ENCODE measurements around the gene KRT79.
"Not testable (repeated sequence)": the region's sequence is repeated elsewhere in the genome, so short reads cannot be mapped to it uniquely, and the experiment has no call there.

Gene KRT79

DNA sequence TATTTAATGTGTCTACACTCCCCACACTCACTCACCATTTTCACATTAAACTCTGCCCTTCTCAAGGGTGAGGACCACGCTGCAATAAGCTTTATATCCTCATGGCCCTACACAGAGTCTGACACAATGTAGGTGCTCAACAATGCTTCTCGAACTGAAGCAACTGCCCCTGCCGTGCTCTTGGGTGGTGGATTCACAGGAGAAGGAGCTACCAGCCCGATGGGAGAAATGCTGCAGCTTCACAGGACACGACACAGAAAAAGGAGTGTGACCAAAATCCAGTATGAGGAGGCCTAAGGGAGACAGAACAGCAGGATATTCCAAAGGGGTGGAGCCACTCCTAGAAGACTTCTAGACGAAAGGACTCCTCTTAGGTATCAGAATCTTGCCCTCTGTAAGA lies 31.7 kb downstream of the KRT79 start:
- DNase-seq, result no peak

DNA sequence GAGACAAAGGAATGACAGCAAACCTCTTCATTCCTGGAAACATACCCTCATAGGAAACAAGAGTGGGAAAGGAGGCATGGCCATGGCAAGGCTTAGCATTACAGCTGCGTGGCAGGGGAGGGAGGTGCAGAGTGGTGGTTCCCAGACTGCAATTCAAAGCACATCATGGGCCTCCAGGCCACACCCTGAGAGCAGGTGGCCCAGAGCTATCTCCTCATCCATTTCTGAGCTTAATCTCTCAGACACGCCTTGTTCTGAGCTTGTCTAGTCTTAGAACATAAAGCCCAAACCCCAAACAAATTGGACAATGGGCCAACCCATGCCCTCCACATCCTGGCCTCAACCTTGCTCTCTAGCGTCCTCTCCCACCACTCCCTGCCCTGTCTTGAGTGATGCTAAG lies 32.3 kb downstream of the KRT79 start:
- DNase-seq, result no peak

DNA sequence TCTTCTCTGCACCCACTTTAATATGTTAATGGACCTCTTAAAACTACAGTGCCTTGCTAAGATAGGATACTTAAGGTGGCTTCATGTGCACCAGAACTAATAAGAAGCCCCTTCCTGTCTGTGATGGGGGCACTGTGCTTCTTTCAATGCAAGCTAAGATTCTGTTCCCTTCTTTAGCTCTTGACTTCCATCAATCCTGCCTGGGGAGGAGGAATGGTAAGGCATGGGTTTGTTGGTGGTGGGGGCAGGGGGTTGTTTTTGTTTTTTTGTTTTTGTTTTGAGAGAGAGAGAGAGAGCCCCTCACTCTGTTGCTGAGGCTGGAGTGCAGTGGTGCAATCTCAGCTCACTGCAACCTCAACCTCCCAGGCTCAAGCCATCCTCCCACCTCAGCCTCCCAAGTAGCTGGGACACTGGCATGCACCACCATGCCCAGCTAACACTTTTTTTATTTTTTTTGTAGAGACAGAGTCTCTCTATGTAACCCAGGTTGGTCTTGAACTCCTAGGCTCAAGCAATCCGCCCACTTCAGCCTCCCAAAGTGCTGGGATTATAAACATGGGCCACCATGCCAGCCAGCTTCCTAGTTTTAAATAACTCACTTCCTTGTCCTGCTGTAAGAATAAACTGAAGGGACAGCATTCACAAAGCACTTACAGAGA lies 33.7 kb downstream of the KRT79 start:
- no peak for DNase-seq

DNA sequence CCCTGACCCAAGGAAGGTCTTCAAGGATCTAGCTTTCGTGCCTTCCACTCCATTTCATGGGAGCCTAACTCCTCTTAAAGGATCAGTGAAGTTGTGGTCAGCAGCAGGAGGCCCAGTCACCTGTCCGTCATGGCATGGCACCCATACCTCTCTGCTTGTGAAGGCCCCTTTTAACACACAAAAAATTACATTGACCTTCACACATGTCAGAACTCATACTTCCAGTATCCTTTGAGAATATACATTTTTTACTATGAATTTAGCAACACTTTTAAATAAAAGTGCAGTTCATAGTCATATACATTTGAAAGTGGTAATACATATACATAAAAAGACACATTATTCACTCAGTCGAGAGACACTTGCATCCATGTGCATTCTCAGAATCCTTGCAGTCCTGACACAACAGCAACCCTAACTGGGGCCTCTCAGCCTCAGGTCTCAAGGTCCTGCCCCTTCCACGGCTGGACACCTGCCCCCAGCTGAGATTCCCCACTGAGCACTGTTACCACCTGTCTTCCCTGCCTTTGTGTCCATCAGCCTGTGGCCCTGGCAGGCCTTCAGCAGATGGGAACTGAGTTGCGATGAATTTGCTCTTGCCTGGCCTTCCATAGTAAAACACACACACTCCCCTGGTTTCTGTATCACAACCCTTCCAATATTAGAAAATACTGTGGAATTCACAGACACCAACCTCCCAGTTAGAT lies 34.5 kb downstream of the KRT79 start:
- no peak for DNase-seq

DNA sequence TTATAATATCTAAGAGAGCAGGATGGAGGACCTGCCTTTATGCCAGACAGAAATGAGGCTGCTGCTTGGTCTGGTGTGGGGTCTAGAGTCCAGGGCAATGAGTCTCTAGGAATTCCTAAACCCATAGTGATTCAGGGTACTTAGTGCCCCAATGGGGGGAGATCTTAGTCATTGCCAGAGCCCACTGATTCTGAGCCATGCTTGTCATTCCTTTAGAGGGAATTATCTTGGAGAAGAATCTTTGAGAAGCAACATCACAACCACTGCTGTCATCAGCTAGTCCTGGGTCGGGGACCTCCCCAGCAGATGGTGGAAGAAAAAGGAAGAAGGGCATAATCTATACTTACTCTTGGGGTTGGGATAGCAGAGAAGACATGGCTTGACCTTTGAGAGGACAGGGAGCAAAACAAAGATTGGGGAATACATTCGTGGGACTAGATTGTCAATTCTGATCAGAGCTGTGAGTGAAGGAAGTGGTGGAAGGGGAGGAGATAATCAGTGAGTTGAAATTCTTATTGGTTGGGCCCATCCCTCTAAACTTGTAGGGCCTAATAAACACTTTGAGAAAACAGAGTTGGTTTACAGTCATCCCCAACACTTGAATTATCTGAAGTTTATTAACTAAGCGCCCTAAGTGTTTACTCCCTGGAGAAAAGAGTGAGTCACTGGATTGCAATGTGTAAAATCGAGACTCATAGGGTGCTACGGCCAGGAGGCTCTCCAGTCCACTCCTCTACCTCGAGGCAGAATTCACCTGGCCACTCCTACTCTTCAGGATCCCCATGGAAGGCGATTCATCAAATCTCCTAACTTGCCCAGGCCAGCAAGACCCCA lies 35.2 kb downstream of the KRT79 start:
- DNase-seq, result no peak

DNA sequence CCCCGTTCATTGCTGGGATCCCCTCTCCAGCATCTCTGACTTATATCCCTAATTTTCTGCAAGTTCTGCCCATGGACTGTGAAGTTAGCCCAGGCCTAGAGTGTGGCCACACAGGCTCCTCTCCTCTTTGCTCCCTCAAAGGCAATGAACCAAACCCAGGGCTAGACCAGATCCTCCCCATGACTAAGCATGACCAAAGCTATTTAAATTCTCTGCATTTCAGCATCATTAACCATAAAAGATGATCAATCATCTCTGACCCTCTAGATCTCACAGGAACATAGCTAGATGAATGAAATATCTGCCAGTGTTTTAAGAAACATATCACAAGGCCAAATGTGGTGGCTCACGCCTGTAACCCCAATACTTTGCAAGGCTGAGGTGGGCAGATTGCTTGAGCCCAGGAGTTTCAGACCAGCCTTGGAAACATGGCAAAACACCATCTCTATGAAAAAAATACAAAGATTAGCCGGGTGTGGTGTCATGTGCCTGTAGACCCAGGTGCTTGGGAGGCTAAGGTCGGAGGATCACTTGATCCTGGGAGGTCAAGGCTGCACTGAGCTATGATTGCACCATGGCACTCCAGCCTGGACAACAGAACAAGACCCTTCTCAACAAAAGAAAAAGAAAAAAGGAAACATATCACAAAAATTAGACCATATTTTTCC lies 36.0 kb downstream of the KRT79 start:
- DNase-seq, result no peak

DNA sequence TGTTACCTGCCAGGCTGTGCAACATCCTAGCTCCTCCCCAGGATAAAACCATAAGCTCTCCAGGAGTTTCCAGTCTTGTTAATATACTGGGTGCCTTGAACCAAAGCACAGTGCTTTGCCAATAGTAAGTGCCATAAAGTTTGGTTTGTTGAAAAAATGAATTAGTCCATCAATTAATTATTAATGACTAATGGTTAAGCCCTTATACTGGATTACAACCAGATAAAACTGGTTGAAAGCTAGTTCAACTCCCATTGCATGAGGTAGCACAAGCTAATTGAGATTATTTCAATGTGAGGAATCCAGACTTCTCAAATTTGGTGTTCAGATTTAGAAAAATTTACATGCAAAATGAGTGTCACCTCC lies 36.6 kb downstream of the KRT79 start:
- DNase-seq, result no peak

DNA sequence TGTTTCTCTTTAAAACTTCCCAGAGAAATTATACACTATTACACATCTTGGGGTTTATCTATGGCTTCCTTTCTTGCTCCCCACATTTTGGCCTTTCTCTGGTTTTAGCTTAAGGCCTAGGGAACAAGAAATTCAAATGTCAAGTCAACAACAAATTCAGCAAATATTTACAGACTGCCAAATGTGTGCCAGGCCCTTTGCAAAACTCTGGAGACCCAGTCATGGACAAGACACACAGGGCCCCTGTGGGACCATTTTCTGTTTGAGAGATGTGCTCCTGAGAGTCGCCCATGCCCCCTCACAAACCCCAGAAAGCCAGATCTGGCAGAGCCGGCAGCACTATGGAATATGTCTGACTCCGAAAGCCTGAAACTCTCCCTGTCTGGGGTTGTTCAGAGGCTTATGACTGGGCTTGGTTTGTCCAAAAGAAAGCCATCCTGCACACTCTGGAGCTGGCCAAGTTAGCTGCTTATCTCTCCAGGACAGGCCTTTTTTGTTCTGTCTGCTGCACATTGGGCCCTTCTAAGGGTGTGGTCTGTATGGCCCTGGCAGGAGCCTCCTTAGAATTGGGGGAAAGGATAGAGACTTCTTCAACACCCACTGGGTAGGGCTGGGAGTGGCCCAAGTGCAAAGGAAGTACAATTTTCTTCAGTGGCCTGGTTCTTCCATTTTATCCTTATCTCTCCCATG lies 37.1 kb downstream of the KRT79 start:
- DNase-seq, result no peak

DNA sequence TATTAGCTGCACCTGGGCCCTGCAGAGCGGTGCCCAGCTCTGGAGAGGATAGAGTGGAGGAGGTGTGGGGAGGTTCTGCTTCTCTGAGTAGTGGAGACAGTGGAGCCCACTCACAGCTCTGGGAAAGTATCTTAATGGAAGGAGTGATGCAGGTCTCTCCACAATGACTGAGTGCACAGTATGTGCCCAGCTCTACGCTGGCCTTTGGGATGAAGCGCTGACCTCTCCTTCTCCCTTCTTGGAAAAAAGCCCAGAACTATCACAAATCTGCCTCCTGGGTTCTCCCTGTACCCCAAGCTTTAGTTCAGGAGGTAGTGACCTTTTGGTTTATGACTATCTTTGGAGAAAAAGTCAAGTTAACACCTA lies 37.7 kb downstream of the KRT79 start:
- no peak for DNase-seq

DNA sequence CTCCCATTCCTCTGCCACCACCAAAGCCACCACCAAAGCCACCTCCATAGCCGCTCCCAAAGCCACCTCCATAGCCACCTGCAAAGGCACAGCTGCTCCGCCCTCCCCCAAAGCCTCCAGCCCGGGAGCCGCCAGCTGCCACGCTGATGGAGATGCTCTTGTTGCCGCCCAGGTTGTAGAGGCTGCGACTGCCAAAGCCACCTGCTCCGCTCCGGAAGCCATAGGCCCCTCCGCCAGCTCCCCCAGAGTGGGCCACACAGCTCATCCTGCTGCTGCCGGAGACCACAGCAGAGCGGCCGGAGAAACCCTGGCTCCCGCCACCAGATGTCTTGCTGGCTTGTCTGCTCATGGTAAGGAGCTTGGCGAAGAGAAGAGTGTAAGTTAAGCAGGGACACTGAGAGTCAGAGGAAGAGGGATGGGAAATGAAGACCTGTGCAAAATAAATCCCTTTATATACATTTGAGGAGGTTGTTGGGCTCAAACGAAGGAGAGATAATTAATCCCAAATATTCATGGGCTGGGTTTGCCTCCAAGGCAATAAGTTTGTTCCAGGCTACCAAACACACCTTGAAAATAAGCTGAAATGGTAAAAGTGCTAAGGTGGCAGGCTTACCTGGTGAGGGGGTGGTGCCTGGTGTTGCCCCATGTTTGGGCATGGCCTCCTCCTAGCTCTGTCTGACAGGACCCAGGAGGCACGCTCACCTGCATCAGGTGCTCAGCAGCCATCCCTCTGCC lies 38.2 kb downstream of the KRT79 start, which contains the start of gene KRT3:
Gene KRT3, minus strand, starts transcription at position 424 of the 735 bp plus-strand sequence. Its CDS starts 75 bp downstream, at position 349.
- DNase-seq, result no peak

DNA sequence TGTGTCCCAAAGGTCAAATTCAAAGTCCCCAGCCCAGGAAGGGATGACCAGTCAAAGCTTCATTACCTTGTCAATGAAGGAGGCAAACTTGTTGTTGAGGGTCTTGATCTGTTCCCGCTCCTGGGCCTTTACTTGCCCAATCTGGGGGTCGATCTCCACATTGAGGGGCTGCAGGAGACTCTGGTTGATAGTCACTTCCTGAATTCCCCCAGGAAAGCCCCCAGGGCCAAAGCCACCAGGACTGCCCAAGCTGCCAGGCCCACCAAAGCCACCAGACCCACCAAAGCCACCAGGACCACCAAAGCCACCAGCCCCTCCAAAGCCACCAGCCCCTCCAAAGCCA lies 38.8 kb downstream of the KRT79 start:
- not testable (repeated sequence) for DNase-seq

DNA sequence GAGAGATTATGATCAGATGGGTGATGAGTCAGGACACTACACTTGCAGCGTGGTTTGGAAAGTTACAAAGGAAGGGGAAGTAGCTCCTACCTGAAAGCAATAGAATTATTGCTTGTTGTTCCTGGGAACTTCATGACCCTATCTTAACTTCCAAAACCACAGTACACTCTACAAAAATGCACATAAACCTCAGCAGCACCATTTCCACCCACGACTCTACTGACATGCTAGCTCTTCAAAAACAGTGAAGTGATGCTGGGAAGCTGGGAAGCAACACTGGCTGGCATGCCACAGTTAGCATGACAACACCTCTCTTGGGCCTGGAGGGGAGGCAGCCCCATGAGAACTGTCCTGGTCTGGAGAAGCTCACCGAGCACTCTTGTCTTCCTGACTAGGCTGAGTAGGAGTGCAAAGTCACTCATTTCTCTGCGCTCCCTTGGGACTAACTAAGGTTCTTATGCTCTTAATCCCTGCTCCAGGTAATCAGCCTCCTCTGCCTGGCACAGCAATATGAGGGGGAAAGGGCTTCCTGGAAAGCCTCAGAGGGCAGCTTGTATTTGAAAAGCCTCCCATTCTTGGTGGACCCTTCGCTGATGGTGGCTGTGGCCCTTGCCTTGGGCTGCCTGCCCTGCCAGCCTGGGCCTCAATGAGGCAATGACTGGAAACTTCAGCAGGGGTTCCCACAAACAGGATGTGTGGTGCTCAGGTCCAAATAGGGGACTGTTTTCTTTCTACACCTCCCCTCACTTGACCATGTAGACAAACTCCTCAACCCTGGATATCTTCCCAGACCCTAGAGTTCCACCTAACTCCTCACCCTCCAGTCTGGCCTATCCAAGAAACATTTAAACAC lies 39.4 kb downstream of the KRT79 start:
- no peak for DNase-seq

DNA sequence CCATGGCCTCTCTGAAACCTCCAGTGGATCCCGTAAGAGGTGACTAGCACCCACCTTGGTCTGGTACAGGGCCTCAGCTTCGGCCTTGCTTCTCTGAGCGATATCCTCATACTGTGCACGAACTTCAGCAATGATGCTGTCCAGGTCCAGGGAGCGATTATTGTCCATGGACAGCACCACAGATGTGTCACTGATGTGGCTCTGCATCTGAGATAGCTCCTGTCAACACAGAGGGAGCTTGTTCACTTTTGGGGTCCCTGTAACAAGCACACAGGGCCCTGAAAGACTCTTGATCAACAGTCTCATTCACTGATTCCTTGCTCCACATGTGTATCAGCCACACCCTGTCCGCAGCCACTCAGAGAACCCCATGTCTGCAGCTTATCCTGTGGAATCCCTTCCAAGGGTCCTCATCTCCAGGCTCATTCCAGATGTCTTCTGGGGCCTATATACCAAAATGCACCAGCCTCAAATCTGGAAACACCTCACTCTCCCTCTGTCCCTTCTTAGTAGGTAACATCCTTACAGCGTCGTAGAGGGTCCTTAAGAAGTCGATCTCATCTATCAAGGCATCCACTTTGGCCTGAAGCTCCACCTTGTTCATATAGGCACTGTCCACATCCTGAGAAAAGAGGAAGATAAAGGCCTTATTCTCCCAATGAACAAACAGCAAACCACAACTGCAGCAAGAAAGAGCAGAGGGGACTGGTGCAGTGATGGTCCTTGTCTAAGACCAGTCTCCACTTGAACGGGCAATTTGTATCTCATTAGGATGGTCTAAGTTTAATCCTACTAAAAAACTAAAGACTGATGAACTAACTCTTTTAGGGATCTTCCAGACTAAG lies 41.7 kb downstream of the KRT79 start:
- DNase-seq, result no peak

DNA sequence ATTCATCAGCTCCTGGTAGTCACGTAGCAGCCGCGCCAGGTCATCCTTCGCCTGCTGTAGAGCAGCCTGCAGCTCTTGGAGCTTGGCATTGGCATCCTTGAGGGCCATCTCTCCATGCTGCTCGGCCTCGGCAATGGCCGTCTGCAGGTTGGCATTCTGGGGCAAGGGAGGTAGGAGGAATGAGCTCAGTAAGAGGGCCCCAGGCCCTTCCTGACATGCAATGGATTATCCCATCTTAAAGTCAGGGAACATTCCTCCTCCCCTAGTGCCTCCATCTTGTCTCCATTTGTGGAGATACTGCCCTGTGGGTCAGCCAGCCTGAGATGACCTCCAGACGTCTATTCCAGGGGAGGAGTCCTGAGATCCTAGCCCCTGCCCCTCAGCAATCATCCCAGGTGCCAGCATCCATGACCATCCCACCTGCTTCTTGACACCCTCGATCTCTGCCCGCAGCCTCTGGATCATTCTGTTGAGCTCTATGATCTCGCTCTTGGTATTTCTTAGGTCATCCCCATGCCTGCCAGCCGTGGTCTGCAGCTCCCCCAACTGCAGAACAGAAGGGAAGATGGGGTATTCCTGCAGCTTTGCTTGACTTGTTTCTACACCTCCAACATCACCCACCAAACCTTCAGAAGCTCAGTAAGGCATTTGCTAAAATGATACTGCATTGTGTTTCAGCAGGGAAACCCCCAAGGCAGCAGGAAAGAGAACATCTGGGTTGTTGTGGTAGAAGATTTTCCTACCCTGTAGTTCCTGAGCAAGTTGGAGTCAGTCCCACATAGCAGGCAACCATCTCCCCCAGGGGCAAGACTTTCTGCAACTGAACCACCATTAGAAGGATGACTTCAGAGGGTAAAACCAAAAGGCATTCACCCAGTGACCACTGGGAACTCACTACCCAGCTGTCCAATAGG lies 42.6 kb downstream of the KRT79 start:
- DNase-seq, result no peak

DNA sequence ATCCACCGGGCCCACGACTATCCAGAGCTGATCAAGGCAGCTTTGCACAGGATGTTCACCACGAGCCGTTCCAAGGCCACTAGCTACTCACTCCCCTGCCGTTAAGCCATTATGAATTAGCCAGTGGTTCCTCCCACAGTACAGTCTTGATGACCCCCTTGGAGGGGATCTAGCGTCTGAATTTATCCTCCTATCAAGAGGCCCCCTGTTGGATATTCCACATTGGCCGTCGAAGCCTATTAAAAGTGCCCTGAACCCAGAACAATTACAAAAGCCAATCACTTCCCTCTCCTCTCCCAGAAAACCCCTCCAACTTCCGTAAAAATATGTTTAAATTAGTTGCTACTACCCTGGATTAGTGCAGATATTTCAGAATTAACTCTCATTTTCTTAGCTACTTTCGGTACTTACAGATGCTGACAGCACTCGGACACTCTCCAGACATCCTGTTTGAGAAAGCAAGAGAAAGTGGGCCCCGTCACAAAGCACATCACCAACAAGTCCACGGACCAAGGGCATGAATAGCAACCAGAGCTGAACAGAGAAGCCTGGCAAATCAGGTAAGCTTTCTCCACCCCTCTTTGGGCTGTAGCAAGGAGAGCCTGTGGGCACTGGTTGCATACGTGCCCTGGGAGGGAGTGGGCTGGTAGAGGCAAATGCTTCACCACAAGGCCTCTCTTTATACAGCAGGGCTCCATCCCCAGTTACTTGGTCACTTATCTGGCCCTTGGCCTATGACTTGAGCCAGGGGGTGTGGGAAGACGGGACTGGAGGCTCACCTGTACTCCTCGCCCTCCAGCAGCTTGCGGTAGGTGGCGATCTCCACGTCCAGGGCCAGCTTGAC lies 43.5 kb downstream of the KRT79 start:
- no peak for DNase-seq

DNA sequence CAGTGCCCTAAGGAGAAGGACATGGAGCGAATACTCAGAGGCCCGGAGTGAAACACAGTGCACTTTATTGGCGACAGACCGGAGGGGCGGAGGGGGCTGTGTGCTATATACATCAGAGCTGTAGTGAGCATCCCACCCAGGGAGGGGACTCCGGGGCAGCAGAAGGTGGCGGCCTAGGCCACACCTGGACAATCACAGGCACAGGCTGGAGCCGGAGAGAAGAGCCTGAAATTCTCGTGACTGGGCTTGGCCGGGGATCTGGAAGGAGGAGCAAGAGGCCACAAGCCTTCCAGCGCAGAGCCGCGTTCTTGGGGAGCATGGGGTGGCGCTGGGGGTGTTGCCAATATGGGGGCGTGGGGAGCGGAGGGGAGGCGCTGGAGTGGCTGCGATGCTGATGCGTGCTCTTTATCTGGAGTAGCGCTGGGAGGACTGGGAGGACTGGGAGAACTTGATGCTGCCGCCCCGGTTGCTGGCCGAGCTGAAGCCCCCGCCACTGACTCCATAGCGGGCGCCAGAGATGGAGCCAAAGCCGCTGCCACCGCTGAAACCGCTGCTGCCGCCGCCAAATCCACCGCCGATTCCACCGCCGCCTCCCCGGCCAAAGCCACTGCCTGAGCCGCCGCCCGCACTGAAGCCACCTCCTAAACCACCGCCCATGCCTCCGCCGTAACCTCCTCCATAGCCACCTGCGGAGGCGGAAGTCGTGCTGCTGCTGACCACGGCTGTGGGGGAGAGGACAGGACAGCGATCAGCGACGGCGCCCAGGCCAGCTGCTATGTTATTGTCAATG lies 44.3 kb downstream of the KRT79 start:
- no peak for DNase-seq

Data from central memory CD4-positive, alpha-beta T cell (primary cell).